ENCODE data around the gene UHMK1. TPM values are rescaled to one million over a fixed set of nuclear protein-coding genes. Genes with fewer than 3 reads are reported as not detected.

UHMK1 gene
- 10 to 100 TPM; 58.5 to 74.9 TPM for total RNA-seq

GRCh38 chr1:162497723-162498495 is at the start of gene UHMK1:
Gene UHMK1, plus strand, starts transcription at chr1:162497818. Its CDS starts 183 bp downstream, at chr1:162498001.

GRCh38 chr1:162561616-162562469 is 64.2 kb downstream of the UHMK1 start, which contains the start of gene UAP1:
Gene UAP1, plus strand, starts transcription at chr1:162561722. Its CDS starts 4,347 bp downstream, at chr1:162566069.

Small RNA genes lying within 50 kb of the gene (small RNA-seq; reads per million reads assigned to genes)
- gene UQCRBP2 = 0 reads per million in 2 donors

Other genes starting within 250 kb of the UHMK1 start
- not detected for gene SPATA46, start 121.0 kb upstream of the UHMK1 start, total RNA-seq
- not detected for gene C1orf226, start 116.1 kb upstream of the UHMK1 start, total RNA-seq
- under 1 TPM in 1 of 2 donors, not detected in 1; under 0.01 TPM for gene SH2D1B, start 85.7 kb upstream of the UHMK1 start, total RNA-seq
- 10 to 100 TPM; 20.3 to 34.0 TPM for gene UAP1, start 63.9 kb downstream of the UHMK1 start, total RNA-seq
- 10 to 100 TPM; 41.0 to 57.3 TPM for gene DDR2, start 134.6 kb downstream of the UHMK1 start, total RNA-seq

Data from melanocyte of skin (primary cell).